Caco-2 (cell line): ENCODE measurements around the gene SRD5A2. TPM values are rescaled to one million over a fixed set of nuclear protein-coding genes. Genes with fewer than 3 reads are reported as not detected.

Experiments
- Bru-seq: library from RNA; stranded (reverse); fragments of 400-500 nt; gene quantifications from one replicate; lab custom pipeline; 2021; lab: Mats Ljungman, UMichigan
- BruChase-seq, 2 experiments: library from RNA; stranded (reverse); fragments of 400-500 nt; gene quantifications; one replicate each; lab custom pipeline; 2021; lab: Mats Ljungman, UMichigan
- BruUV-seq: library from RNA; stranded (reverse); fragments of 400-500 nt; replicated peaks from 2 replicates; lab custom pipeline; 2021; lab: Mats Ljungman, UMichigan
- CTCF ChIA-PET: fragments of 300-600 bp; sonication (Branson Sonifier 250); formaldehyde crosslinking; loops from one replicate; lab custom pipeline; 2022; ENCODE audit warnings: antibody characterized with exemption; lab: Charles Lee
- POLR2A ChIA-PET: fragments of 300-600 bp; sonication (Branson Sonifier 250); formaldehyde crosslinking; loops from one replicate; lab custom pipeline; 2022; ENCODE audit warnings: antibody characterized with exemption; lab: Charles Lee
- DNase-seq, 2 experiments: peaks; one replicate each; pipeline versions ENCODE4 v3.0.0 to v3.0.0-alpha.2; 2020 to 2022
- H3K27me3 ChIP-seq: replicated peaks from 2 replicates; pipeline ENCODE4 v1.6.0; 2011; ENCODE audit warnings: low read length; ENCODE audit not compliant: control insufficient read depth, insufficient read depth
- H3K36me3 ChIP-seq: 2 replicates; pipeline ENCODE4 v1.5.1; 2011; ENCODE audit warnings: low read length; ENCODE audit not compliant: control insufficient read depth, insufficient read depth
- H3K4me1 ChIP-seq: fragments of 250-450 bp; sonication (Bioruptor Pico); 2 replicates; pipeline ENCODE4 v1.5.1; 2020; ENCODE audit warnings: mild to moderate bottlenecking
- H3K4me3 ChIP-seq: 2 replicates; pipeline ENCODE4 v1.5.1; 2011; ENCODE audit warnings: low read depth, mild to moderate bottlenecking, control low read depth, low read length
- H3K9me3 ChIP-seq: fragments of 250-450 bp; sonication (Bioruptor Pico); 2 replicates; pipeline ENCODE4 v1.5.1; 2020; ENCODE audit warnings: mild to moderate bottlenecking, moderate library complexity
- H3K27ac Mint-ChIP-seq: one replicate; pipeline ENCODE4 v1.8.0; 2022; ENCODE audit warnings: mixed read lengths; ENCODE audit not compliant: unreplicated experiment
- H3K27me3 Mint-ChIP-seq: one replicate; pipeline ENCODE4 v1.8.0; 2022; ENCODE audit warnings: mixed read lengths; ENCODE audit not compliant: insufficient read depth, unreplicated experiment
- H3K36me3 Mint-ChIP-seq: one replicate; pipeline ENCODE4 v1.8.0; 2022; ENCODE audit warnings: mild to moderate bottlenecking, mixed read lengths; ENCODE audit not compliant: insufficient read depth, unreplicated experiment
- H3K4me1 Mint-ChIP-seq: one replicate; pipeline ENCODE4 v1.8.0; 2022; ENCODE audit warnings: low read depth, mixed read lengths; ENCODE audit not compliant: unreplicated experiment
- H3K4me3 Mint-ChIP-seq: one replicate; pipeline ENCODE4 v1.8.0; 2022; ENCODE audit warnings: mild to moderate bottlenecking, moderate library complexity, mixed read lengths; ENCODE audit not compliant: unreplicated experiment
- H3K9me3 Mint-ChIP-seq: one replicate; pipeline ENCODE4 v1.8.0; 2022; ENCODE audit warnings: mixed read lengths; ENCODE audit not compliant: unreplicated experiment
- intact Hi-C: fragments of 100-400 bp; cut with micrococcal nuclease; formaldehyde crosslinking; loops from one replicate; pipeline ENCODE4 v1.10.0; 2022; ENCODE audit not compliant: unreplicated experiment
- long read RNA-seq: library from polyadenylated mRNA; stranded (forward); transcript quantifications from one replicate; pipeline ENCODE4 v2.0.0, GENCODE V29; 2022
- total RNA-seq: library from RNA; stranded (reverse); gene quantifications from 2 replicates; pipeline ENCODE4 v1.2.3, GENCODE V29; 2022
- TF ChIP-seq, protein P1 (sequence below), 2 experiments: fragments of 200-600 bp in 1 of 2; IDR thresholded peaks; 1 replicate in 1 of 2; 2 replicates in 1 of 2; pipeline versions ENCODE4 v1.5.1 to v1.8.0; 2011 to 2022; ENCODE audit warnings: antibody characterized with exemption in 1 of 2, control low read depth in 1 of 2, inconsistent platforms in 1 of 2, low read depth in 1 of 2, low read length in 1 of 2, mild to moderate bottlenecking in 1 of 2, moderate library complexity in 1 of 2; ENCODE audit not compliant: insufficient read depth in 1 of 2, severe bottlenecking in 1 of 2, unreplicated experiment in 1 of 2

The SRD5A2 gene, protein sequence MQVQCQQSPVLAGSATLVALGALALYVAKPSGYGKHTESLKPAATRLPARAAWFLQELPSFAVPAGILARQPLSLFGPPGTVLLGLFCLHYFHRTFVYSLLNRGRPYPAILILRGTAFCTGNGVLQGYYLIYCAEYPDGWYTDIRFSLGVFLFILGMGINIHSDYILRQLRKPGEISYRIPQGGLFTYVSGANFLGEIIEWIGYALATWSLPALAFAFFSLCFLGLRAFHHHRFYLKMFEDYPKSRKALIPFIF
- total RNA-seq (not detected in 2 replicates), Bru-seq, nascent RNA (percentile 10 among the genes with signal in this experiment), BruChase-seq, experiment 1, labeled RNA remaining after a 2-hour chase (percentile 22 among the genes with signal in this experiment), BruChase-seq, experiment 2, labeled RNA remaining after a 6-hour chase (percentile 20 among the genes with signal in this experiment)
- long read RNA-seq, result 0 reads

DNA sequence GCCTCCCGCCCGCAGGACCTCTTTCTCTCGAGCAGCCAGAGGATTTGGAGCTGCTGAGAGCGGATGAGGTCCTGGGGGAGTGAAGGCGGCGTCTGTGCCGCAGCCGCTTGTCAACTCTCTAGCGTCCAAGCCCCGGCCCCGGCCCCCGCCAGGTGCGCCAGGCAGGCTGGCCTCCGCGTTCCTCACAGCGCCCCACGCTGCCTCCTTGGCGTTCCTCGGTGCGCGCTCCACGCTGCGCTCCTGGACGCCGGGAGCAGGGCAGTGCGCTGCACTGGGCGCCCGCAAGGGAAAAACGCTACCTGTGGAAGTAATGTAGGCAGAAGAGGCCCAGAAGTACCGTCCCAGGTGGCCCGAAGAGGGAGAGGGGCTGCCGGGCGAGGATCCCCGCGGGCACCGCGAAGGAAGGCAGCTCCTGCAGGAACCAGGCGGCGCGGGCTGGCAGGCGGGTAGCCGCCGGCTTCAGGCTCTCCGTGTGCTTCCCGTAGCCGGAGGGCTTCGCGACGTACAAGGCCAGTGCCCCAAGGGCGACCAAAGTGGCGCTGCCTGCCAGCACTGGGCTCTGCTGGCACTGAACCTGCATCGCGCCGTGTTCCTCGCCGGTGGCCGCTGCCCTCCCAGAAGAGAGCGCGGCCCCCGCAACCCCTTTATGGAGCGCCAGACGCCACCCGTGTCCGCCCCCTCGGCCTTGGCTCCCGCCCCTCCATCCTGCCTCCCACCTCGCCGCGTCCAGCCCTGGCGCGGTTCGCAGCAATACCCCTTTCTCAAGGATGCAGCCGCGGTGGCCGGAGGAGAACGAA is at the start of gene SRD5A2:
SRD5A2 (minus strand) TSS at position 618 of the 797 bp plus-strand sequence; CDS start at position 580, 38 bp downstream.
- ChIA-PET CTCF (no interaction called here), POLR2A (no interaction called here)
- TF ChIP-seq, protein P1, sequence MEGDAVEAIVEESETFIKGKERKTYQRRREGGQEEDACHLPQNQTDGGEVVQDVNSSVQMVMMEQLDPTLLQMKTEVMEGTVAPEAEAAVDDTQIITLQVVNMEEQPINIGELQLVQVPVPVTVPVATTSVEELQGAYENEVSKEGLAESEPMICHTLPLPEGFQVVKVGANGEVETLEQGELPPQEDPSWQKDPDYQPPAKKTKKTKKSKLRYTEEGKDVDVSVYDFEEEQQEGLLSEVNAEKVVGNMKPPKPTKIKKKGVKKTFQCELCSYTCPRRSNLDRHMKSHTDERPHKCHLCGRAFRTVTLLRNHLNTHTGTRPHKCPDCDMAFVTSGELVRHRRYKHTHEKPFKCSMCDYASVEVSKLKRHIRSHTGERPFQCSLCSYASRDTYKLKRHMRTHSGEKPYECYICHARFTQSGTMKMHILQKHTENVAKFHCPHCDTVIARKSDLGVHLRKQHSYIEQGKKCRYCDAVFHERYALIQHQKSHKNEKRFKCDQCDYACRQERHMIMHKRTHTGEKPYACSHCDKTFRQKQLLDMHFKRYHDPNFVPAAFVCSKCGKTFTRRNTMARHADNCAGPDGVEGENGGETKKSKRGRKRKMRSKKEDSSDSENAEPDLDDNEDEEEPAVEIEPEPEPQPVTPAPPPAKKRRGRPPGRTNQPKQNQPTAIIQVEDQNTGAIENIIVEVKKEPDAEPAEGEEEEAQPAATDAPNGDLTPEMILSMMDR (IDR thresholded peaks at IDR 0.05; ENCODE audit: insufficient read depth in 1 of 2, low read depth in 1 of 2, low read length in 1 of 2, severe bottlenecking in 1 of 2, unreplicated experiment in 1 of 2), result no peak
- Mint-ChIP-seq H3K36me3 (no peaks in the 10 kb centered on the region), H3K27me3 (peaks cover 11% of the 10 kb centered on the region), H3K4me1 (no peaks in the 10 kb centered on the region), H3K27ac (no peak within 1 kb of the TSS), H3K4me3 (no peak within 1 kb of the TSS), H3K9me3 (peaks cover 14% of the 10 kb centered on the region)
- Histone ChIP-seq H3K9me3 (no peaks in the 10 kb centered on the region; the same call in 1 of the 2 replicates), H3K27me3 (no peaks in the 10 kb centered on the region), H3K4me3 (no peak within 1 kb of the TSS), H3K4me1 (no peaks in the 10 kb centered on the region), H3K36me3 (no peaks in the 10 kb centered on the region)
- intact Hi-C loops, result no loop called here
- BruUV-seq, result no TSS peak
- no peak for DNase-seq

DNA sequence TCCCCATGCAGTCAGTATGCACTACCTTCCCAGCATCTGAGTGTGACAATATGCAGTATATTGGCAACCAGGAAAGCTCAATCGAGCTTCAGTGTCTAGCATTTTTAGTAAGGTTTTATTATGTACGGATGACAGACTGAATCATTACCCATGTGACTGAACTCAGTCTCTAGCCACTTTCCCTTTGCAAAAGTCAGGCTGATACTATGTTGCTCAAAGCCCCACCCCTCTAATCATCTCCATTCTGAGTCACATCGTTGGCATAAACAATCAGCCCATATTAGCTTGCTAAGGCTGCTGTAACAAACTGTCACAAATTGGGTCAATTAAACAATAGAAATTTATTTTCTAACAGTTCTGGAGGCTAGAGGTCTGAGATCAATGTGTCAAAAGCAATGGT is 25.8 kb upstream of the SRD5A2 start:
- no peak overlapping the region for H3K4me3 ChIP-seq
- ChIA-PET POLR2A (no interaction called here), CTCF (no interaction called here)
- intact Hi-C loops, result no loop called here
- DNase-seq, result no peak
- H3K9me3 ChIP-seq, result no peaks in the 10 kb centered on the region
- Mint-ChIP-seq H3K4me1 (no peaks in the 10 kb centered on the region), H3K27me3 (peaks cover 2% of the 10 kb centered on the region), H3K9me3 (peaks cover 10% of the 10 kb centered on the region), H3K27ac (no peak overlapping the region), H3K36me3 (no peaks in the 10 kb centered on the region), H3K4me3 (no peak overlapping the region)
- TF ChIP-seq, protein P1 (IDR thresholded peaks at IDR 0.05; ENCODE audit: insufficient read depth in 1 of 2, low read depth in 1 of 2, low read length in 1 of 2, severe bottlenecking in 1 of 2, unreplicated experiment in 1 of 2), result no peak
- H3K36me3 ChIP-seq, result no peaks in the 10 kb centered on the region
- BruUV-seq, result no TSS peak
- H3K4me1 ChIP-seq, result no peaks in the 10 kb centered on the region
- no peaks in the 10 kb centered on the region for H3K27me3 ChIP-seq

DNA sequence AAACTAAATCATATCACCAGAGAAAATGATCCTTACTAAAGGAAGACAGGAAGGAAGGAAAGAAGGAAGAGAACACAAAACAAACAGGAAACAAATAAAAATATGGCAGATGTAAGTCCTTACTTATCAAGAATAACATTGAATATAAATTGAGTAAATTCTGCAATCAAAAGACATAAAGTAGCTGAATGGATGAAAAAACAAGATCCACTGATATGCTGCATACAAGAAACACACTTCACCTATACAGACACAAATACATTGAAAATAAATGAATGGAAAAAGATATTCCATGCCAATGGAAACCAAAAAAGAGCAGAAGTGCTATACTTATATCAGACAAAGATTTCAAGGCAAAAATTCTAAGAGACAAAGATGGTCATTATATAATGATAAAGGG is 18.0 kb upstream of the SRD5A2 start:
- Histone ChIP-seq H3K36me3 (no peaks in the 10 kb centered on the region), H3K9me3 (no peaks in the 10 kb centered on the region), H3K4me1 (no peaks in the 10 kb centered on the region), H3K4me3 (no peak overlapping the region), H3K27me3 (no peaks in the 10 kb centered on the region)
- no peak for DNase-seq
- Mint-ChIP-seq H3K36me3 (no peaks in the 10 kb centered on the region), H3K27me3 (peaks cover 9% of the 10 kb centered on the region), H3K4me1 (no peaks in the 10 kb centered on the region), H3K27ac (no peak overlapping the region), H3K9me3 (no peaks in the 10 kb centered on the region), H3K4me3 (no peak overlapping the region)
- intact Hi-C loops, result no loop called here
- POLR2A ChIA-PET, result no interaction called here
- CTCF ChIA-PET, result no interaction called here
- TF ChIP-seq, protein P1 (IDR thresholded peaks at IDR 0.05; ENCODE audit: insufficient read depth in 1 of 2, low read depth in 1 of 2, low read length in 1 of 2, severe bottlenecking in 1 of 2, unreplicated experiment in 1 of 2), result no peak
- BruUV-seq, result no TSS peak
